Stimulated activated naive CD8-positive, alpha-beta T cell treated with anti-CD3 and anti-CD28 coated beads, Interleukin-15, amount 100 ng/mL, for 72 hours (primary cell): ENCODE data around the gene IQGAP3.

Experiments used
- ATAC-seq: fragments of 150-1000 bp; cut with Tn5 transposase; 2 replicates; pipeline ENCODE4 v1.10.0; 2021; ENCODE audit warnings: mild to moderate bottlenecking, moderate library complexity
- DNase-seq, 2 donors: peaks; one replicate each; pipeline ENCODE4 v3.0.0; 2021 to 2022
- H3K27ac Mint-ChIP-seq, 2 donors: one replicate each; pipeline ENCODE4 v1.8.0; 2022; ENCODE audit warnings: mild to moderate bottlenecking in 2 of 2, mixed read lengths in 2 of 2, moderate library complexity in 2 of 2
- H3K27me3 Mint-ChIP-seq: one replicate; pipeline ENCODE4 v1.8.0; 2022; ENCODE audit warnings: mixed read lengths
- H3K4me1 Mint-ChIP-seq: one replicate; pipeline ENCODE4 v1.8.0; 2022; ENCODE audit warnings: mild to moderate bottlenecking, mixed read lengths
- H3K4me3 Mint-ChIP-seq, 2 donors: one replicate each; pipeline ENCODE4 v1.8.0; 2022; ENCODE audit warnings: mild to moderate bottlenecking in 2 of 2, mixed read lengths in 2 of 2, moderate library complexity in 1 of 2
- H3K9me3 Mint-ChIP-seq, 2 donors: one replicate each; pipeline ENCODE4 v1.8.0; 2022; ENCODE audit warnings: mixed read lengths in 2 of 2

Gene IQGAP3

DNA sequence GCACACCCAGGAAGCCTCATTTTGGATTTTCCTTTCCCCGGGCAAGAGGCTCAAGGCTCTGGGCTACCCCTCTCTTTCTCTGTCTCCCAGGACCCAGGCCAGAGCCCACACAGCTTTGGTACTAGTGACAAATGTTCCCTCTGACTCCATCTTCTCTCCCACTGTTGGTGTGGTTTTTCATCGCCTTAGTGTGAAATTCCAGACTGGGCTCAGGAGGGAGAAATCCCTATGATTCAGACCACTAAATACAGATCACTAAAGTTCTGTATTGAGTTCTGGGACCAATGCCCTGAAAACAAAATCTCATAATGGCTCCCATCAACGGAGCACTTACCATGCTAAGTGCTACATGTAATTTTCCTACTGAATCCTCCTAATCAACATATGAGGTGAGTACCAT lies 26.1 kb downstream of the IQGAP3 start:
- Mint-ChIP-seq H3K27me3 (no peaks in the 10 kb centered on the region), H3K27ac (no peak overlapping the region), H3K4me3 (no peak overlapping the region), H3K4me1 (no peaks in the 10 kb centered on the region), H3K9me3 (no peaks in the 10 kb centered on the region)
- ATAC-seq (no peak), DNase-seq (no peak)

DNA sequence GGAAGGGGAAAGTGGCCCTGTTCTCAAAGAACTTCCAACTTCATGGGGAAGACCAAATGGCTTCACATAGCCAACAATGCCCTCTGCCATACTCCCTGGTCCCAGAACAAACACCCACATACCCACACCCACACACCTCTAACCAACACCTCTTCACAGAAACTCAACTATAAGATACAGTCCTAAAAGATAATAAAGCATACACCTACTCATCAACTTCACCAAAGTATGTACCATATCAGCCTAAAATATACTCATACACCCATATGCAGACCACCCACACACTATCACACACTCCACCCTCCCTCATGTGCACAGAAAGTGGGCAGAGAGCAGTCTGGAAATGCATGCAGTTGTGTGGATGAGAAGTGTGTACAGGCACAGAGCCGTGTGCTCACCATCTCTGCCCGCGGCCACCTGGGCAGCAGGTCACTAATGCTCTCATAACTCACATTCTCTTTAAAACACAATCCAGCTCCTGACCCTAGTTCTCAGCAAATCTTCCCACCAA lies 27.7 kb downstream of the IQGAP3 start:
- no peak for ATAC-seq
- no peak overlapping the region for H3K4me3 Mint-ChIP-seq
- no peak overlapping the region for H3K27ac Mint-ChIP-seq
- H3K27me3 Mint-ChIP-seq = no peaks in the 10 kb centered on the region
- no peaks in the 10 kb centered on the region for H3K4me1 Mint-ChIP-seq
- no peak for DNase-seq
- no peaks in the 10 kb centered on the region for H3K9me3 Mint-ChIP-seq

DNA sequence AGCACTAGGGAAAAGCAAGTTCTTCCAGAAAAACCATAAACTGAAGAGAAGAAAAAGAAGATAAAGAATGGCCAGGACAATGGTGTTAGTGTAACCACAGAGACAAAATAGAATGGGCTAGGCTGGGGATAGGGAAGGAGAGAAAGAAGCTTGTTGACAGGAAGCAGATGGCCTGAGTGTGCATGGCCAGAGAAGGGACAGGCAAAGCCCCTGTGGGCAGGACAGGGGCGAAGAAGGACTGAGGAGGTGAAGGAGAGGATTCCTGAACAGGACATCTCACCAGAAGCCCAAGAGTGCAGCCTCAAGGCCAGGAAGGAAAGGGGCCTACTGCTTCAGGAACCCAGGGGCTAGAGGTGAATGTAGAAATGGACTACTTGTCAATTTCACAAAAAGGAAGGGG lies 29.3 kb downstream of the IQGAP3 start:
- ATAC-seq (no peak), DNase-seq (no peak)
- Mint-ChIP-seq H3K4me1 (no peaks in the 10 kb centered on the region), H3K27ac (no peak overlapping the region), H3K9me3 (no peaks in the 10 kb centered on the region), H3K27me3 (no peaks in the 10 kb centered on the region), H3K4me3 (no peak overlapping the region)

DNA sequence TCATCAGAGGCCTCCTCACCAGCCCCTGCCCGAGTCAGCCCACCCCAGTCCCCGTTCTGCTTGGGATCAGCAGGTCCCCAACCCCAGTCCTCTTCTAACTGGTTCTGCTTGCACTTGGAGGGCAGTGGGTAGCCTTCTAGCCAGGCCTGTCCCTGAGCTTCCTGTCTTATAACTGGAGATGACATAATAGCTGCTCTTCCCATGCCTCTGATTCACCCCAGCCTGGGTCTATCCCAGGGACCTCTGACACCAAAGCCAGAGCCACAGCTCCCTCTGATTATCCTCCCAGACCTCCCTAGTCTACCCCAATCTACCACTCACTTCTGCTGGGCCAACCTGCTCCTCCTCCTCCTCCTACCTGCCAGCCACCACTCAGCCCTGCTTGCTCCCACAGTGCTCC lies 31.4 kb downstream of the IQGAP3 start:
- ATAC-seq = no peak
- no peak overlapping the region for H3K4me3 Mint-ChIP-seq
- peak overlapping the region in 1 of 2 donors; percentile 72 for H3K27ac Mint-ChIP-seq
- no peaks in the 10 kb centered on the region for H3K27me3 Mint-ChIP-seq
- DNase-seq = no peak
- no peaks in the 10 kb centered on the region for H3K9me3 Mint-ChIP-seq
- H3K4me1 Mint-ChIP-seq = no peaks in the 10 kb centered on the region

DNA sequence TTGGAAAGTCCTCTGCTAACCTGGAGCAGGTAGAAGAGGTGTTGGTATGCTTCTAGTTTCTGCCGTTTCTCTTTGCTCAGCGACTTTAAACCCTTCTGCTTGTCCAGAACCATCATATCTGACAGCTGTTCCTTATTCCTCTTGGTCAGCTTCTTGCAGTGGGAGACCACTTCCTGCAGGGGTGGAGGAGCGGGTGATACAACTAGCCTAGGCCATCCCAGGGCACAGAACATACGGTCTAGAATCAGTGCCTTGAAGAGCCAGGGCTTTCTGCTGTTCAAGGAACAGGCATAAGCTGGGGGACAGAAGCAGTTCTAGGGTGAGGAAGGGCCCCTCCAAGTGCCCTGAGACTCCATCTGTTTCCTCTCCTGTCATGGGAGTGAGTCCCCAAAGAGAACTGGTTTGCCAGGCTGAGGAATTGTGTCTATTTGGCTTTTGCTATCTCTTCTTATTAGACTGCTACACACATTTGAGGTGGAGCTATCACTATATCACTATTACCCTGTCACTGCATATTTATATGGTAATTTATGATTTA lies 32.5 kb downstream of the IQGAP3 start:
- Mint-ChIP-seq H3K27ac (no peak overlapping the region), H3K4me3 (no peak overlapping the region), H3K9me3 (no peaks in the 10 kb centered on the region), H3K27me3 (no peaks in the 10 kb centered on the region), H3K4me1 (no peaks in the 10 kb centered on the region)
- DNase-seq = no peak
- ATAC-seq = no peak

DNA sequence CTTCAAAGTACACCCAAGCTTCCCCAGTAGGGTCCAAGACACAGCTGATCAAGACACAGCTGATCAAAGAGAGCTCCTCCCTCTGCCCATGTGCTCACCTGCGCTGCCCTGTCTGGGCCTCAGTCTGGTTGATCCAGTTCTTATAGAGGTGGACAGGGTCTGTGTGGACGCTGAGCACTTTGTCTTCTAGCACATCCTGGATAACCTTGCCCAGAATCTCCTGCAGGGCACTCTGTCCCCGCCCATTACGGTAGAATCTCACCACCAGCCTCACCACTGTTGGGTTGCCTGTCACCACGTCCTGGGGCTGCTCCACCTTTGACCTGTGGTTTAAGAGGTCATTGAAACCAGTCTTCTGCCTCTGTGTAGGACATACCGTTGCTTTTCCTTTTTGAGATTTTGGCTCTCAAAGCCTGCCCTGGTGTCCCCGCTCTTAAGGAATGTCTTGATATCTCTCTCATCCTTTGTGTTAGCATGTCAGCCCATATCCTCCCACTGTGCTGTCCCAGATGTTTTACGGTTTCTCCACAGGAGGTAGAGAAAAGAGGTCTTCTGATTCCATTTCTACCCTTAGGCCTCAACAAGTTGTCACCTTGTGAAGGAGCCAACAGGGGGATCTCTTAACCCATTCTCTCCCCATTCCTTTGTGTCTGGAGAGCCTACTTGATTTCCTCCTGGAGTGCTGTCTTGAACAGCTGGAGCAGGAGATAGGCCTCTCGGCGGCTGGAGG lies 33.5 kb downstream of the IQGAP3 start:
- Mint-ChIP-seq H3K9me3 (no peaks in the 10 kb centered on the region), H3K27ac (no peak overlapping the region), H3K27me3 (no peaks in the 10 kb centered on the region), H3K4me1 (no peaks in the 10 kb centered on the region), H3K4me3 (no peak overlapping the region)
- ATAC-seq = no peak
- DNase-seq = no peak

DNA sequence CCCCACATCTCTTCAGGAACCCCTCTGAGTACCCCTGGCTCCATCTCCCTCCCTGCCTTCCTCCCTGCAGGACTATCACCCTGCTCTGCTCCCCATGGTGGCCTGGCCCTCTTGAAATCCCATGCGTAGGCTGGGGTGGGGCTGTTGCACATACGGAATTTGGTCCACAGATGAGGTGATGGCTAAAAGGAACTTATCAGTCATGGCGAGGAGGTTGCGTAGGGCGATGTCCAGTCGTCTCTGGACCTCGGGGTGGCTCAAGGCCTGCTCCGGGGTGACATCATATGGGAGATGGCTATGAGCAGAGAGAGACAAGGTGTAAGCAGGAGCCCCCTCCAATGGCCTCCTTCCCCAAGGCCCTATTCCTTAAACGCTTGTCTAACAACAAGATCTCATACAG lies 35.3 kb downstream of the IQGAP3 start:
- H3K27ac Mint-ChIP-seq = no peak overlapping the region
- H3K9me3 Mint-ChIP-seq = no peaks in the 10 kb centered on the region
- H3K27me3 Mint-ChIP-seq = no peaks in the 10 kb centered on the region
- ATAC-seq (no peak), DNase-seq (no peak)
- H3K4me1 Mint-ChIP-seq = no peaks in the 10 kb centered on the region
- H3K4me3 Mint-ChIP-seq = no peak overlapping the region

DNA sequence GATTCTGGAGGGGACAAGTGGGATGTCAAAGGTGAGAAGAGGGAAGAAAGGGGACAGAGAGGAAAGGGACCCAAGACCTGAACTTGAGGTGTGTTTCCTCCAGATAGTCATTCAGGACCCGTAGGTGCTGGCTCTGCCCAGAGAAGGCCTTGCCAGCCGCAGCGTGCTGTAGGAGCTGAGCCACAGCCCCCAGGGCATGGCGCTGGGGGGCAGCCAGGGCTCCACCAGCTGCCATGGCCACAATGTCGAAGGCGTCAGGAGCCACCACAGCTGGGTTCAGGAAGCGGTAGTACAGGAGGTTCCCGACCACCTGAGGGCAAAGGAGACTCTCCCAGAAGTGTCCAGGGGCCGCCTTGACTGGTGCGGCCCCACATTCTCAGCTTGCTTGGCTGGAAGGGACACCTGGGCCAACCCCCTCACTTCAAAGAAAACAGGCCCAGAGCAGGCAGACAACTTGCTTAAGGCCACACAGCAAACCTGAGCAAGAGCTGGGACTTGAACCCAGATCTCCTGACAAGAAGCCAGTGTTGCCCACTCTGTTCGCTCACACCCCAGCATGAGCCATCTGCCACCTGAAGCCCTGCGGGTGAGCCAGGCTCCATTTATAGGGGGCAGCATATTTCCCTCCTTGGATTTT lies 37.8 kb downstream of the IQGAP3 start:
- Mint-ChIP-seq H3K9me3 (no peaks in the 10 kb centered on the region), H3K27me3 (no peaks in the 10 kb centered on the region), H3K4me3 (no peak overlapping the region), H3K4me1 (no peaks in the 10 kb centered on the region), H3K27ac (no peak overlapping the region)
- no peak for ATAC-seq
- no peak for DNase-seq

DNA sequence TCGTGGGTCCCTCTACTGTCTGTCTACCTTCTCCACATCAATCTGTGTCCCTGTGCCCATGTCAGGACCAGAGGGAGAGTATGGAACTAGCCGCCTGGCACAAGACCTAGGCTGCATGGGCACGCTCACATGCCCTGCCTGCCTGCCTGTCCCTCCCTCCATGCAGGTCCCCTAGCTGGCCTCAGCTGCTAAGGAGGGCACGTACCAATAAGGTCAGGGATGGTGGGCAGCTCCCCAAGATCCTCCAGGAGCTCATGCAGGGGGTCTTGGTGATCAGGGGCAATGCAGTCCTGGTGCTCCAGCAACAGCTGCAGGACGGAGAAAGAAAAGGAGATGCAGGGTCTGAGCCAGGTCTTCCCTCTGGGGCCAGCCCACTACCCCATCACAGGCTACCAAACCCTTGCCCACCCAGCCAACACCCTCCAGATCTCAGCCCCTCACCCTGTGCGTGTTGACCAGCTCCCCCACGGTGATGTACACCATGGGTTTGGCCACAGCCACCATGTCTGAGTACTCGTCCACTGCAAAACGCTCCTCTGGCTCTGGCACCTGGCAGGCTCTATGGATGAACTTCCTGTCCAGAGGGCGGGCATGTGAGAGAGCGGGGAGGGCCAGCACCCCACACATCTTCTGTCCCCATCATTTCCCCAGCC lies 38.7 kb downstream of the IQGAP3 start:
- ATAC-seq (no peak), DNase-seq (no peak)
- Mint-ChIP-seq H3K4me1 (peaks cover 4% of the 10 kb centered on the region), H3K9me3 (no peaks in the 10 kb centered on the region), H3K4me3 (no peak overlapping the region), H3K27ac (peak overlapping the region in 1 of 2 donors; percentile 69), H3K27me3 (no peaks in the 10 kb centered on the region)

DNA sequence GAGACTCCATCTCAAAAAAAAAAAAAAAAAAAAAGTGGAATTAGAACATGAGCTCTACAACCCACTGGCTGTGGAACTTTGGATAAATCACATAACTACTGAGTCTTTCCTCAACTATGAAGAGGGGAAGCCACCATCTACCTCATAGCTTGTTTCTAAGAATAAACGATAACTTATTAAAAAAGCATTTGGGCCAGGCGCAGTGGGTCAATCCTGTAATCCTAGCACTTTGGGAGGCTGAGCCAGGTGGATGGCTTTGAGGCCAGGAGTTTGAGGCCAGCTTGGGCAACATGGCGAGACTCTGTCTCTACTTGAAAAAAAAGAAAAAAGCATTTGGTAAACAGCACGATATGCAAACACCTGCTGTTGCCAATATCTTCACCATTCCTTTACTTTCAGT lies 40.0 kb downstream of the IQGAP3 start:
- no peak overlapping the region for H3K27ac Mint-ChIP-seq
- DNase-seq (no peak), ATAC-seq (no peak)
- peaks cover 18% of the 10 kb centered on the region for H3K4me1 Mint-ChIP-seq
- H3K4me3 Mint-ChIP-seq = no peak overlapping the region
- no peaks in the 10 kb centered on the region for H3K27me3 Mint-ChIP-seq
- H3K9me3 Mint-ChIP-seq = no peaks in the 10 kb centered on the region

DNA sequence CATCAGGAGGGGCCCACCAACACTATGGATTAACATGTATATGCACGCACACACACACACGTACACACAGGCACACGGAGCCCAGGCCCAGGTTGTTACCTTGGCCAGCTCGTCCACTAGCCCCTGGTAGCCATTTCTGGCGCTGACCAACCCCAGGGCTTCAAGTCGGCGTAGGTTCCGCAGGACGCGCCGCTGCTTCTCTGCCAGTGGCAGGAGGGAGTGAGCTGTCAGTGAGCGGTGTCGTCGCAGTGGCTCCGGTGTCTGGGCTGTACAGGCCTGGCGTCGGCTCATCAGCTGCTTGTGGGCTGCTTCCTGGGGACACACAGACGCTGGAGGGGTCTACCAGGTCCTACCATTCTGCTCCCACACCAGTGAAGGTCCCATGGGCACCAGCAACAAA lies 42.4 kb downstream of the IQGAP3 start:
- Mint-ChIP-seq H3K9me3 (no peaks in the 10 kb centered on the region), H3K4me1 (peaks cover 34% of the 10 kb centered on the region), H3K27ac (no peak overlapping the region), H3K4me3 (no peak overlapping the region), H3K27me3 (no peaks in the 10 kb centered on the region)
- DNase-seq (no peak), ATAC-seq (no peak)

DNA sequence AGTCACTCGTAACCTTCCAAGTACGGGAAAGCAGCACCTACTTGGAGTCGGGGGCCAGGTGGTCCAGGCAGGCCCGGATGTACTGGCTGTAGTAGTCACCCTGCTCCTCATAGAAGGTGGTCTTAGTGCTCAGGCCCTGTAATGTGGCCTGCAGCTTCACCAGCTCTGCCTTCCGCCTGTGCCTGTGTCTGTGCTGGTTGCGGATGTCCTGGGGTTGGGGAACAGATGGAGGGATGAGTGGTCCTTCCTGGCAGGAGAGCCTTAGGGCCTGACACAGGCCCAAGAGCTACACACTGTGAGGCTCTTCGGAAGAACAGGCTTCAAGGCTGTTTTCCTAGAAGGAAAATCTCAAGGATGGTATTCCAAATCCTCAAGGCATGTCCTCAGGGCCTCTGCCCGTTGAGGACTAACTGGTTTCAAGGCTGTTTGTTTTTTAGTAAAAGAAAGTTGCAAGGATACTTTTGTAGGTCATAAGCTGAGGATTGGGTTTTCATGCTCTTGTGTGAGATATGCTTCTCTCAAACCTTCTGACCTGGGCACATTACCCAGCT lies 43.4 kb downstream of the IQGAP3 start:
- no peak overlapping the region for H3K27ac Mint-ChIP-seq
- no peaks in the 10 kb centered on the region for H3K9me3 Mint-ChIP-seq
- H3K4me1 Mint-ChIP-seq = peaks cover 44% of the 10 kb centered on the region
- H3K27me3 Mint-ChIP-seq = no peaks in the 10 kb centered on the region
- DNase-seq (no peak), ATAC-seq (no peak)
- no peak overlapping the region for H3K4me3 Mint-ChIP-seq

DNA sequence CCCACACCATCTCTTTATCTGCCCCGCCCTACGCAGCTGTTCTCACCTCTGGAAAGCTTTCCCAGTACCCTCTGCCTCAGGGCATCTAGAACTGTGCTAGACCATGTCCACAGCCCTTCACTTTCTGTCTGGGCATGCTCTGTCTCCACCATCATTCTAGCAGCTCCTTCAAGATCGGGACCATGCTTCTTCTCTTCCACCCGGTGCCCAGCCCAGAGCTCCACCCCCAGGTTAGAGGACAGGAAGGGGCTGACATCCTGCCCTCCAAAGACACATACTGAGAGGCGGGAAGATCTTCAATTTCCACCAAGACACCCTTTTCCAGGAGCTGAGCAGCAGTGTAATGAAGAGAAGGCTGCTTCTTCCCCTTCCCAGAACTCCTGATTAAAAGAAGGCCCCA lies 44.1 kb downstream of the IQGAP3 start:
- ATAC-seq = no peak
- no peak for DNase-seq
- Mint-ChIP-seq H3K4me1 (peaks cover 48% of the 10 kb centered on the region), H3K27ac (peak overlapping the region; percentile 22 to 69), H3K9me3 (no peaks in the 10 kb centered on the region), H3K27me3 (no peaks in the 10 kb centered on the region), H3K4me3 (peak overlapping the region in 1 of 2 donors; percentile 61)

DNA sequence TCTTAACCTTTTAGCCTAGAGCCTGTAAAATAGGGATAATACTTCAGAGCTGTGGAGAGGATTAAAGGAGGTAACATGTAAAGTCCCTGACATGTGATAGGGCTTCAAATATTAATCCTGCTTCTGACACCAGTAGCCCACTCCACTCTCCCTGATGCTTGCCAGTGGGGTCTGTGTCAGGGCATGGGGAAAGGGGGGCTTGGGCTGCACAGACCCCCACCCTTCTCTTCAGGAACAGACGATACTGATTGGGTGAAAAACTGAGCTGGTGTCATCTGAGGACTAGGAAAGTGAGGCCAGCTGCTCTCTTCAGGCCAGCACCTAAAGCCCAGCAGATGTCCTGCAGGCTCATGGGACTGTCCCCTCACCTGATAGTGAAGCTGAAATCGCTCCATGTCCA lies 44.8 kb downstream of the IQGAP3 start:
- no peak for ATAC-seq
- DNase-seq = no peak
- H3K27me3 Mint-ChIP-seq = no peaks in the 10 kb centered on the region
- H3K9me3 Mint-ChIP-seq = no peaks in the 10 kb centered on the region
- H3K27ac Mint-ChIP-seq = no peak overlapping the region
- H3K4me3 Mint-ChIP-seq = no peak overlapping the region
- H3K4me1 Mint-ChIP-seq = peaks cover 48% of the 10 kb centered on the region

DNA sequence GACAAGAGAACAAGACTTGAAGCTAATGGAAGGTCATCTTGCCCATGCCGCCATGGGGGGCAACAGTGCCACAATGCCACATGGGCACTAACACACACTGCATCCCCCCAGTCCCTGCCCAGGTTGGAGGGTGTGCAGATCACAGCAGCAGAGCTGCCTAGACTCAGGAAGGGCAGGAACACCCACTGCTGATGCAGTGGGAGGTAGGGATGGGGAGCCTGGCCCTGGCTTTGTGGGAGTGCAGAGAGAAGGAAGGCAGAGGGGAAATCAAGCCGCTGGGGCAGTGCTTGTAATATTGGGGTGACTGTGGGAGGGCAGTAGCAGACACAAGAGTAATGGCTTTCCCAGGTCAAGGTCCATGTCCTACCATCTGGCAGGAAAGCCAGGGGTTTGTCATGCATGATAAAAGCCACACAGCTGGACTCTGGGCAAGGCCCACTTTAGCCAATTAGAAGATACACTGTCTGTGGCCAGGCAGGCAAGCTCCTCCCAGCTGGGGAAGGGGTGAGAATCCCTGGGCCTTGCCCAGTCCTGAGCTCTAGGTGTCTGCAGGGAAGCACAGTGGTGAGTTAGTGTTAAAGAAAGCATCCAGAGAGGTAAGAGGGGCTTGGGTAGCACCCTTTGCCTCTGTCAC lies 46.4 kb downstream of the IQGAP3 start:
- DNase-seq (no peak), ATAC-seq (no peak)
- no peaks in the 10 kb centered on the region for H3K27me3 Mint-ChIP-seq
- no peak overlapping the region for H3K4me3 Mint-ChIP-seq
- H3K4me1 Mint-ChIP-seq = peaks cover 48% of the 10 kb centered on the region
- H3K27ac Mint-ChIP-seq = no peak overlapping the region
- H3K9me3 Mint-ChIP-seq = no peaks in the 10 kb centered on the region
